SK-N-SH (cell line): ENCODE results near the gene MGAT5. TPM values are rescaled to one million over a fixed set of nuclear protein-coding genes. Genes with fewer than 3 reads are reported as not detected.

Source experiments
- CTCF ChIA-PET: fragments of 300-600, 350-600 bp; formaldehyde crosslinking; extraction: SDS; loops from one replicate; lab custom pipeline; 2021; lab: Yijun Ruan, JAX
- POLR2A ChIA-PET: fragments of 350-600 bp; sonication (Branson Sonifier 250); formaldehyde crosslinking; extraction: SDS; loops from one replicate; lab custom pipeline; 2020; ENCODE audit warnings: antibody characterized with exemption, inconsistent platforms; lab: Yijun Ruan, JAX
- DNase-seq: peaks from one replicate; pipeline ENCODE4 v3.0.0; 2012
- H2AFZ ChIP-seq: fragments of 200-600 bp; sonication (generic); 2 replicates; pipeline ENCODE4 v1.8.1; 2016; ENCODE audit warnings: antibody characterized with exemption, mild to moderate bottlenecking, low read depth
- H3F3A ChIP-seq: fragments of 200-600 bp; sonication (generic); replicated peaks from 2 replicates; pipeline ENCODE3; 2016; ENCODE audit warnings: antibody characterized with exemption, mild to moderate bottlenecking; ENCODE audit not compliant: insufficient read depth
- H3K27ac ChIP-seq, 2 experiments: fragments of 200-500 bp in 1 of 2; fragments of 200-600 bp in 1 of 2; sonication (Bioruptor generic) in 1 of 2; sonication (generic), shearing (Covaris generic) in 1 of 2; 2 replicates each; pipeline versions ENCODE4 v1.5.1 to v1.6.1; 2014 to 2016; ENCODE audit warnings: low read depth in 2 of 2, inconsistent platforms in 1 of 2, low read length in 1 of 2, mild to moderate bottlenecking in 1 of 2, mixed read lengths in 1 of 2
- H3K27me3 ChIP-seq: fragments of 200-600 bp; sonication (generic), shearing (Covaris generic); 2 replicates; pipeline ENCODE4 v1.6.1; 2016; ENCODE audit warnings: mixed run types; ENCODE audit not compliant: insufficient read depth
- H3K36me3 ChIP-seq, 2 experiments: fragments of 200-500 bp in 1 of 2; fragments of 200-600 bp in 1 of 2; sonication (Bioruptor generic) in 1 of 2; sonication (generic) in 1 of 2; replicated peaks in 1 of 2; 2 replicates each; pipeline versions ENCODE3 to v1.5.1; 2014 to 2016; ENCODE audit warnings: low read length in 1 of 2, mild to moderate bottlenecking in 1 of 2; ENCODE audit not compliant: insufficient read depth in 2 of 2, control insufficient read depth in 1 of 2
- H3K4me1 ChIP-seq, 2 experiments: fragments of 200-500 bp in 1 of 2; fragments of 200-600 bp in 1 of 2; sonication (Bioruptor generic) in 1 of 2; sonication (generic), shearing (Covaris generic) in 1 of 2; 2 replicates each; pipeline versions ENCODE4 v1.5.1 to v1.6.1; 2014 to 2016; ENCODE audit warnings: low read depth in 1 of 2, low read length in 1 of 2, mixed run types in 1 of 2; ENCODE audit not compliant: insufficient read depth in 2 of 2, control insufficient read depth in 1 of 2
- H3K4me2 ChIP-seq: fragments of 200-600 bp; sonication (generic), shearing (Covaris generic); 2 replicates; pipeline ENCODE4 v1.6.1; 2017; ENCODE audit warnings: mixed run types
- H3K4me3 ChIP-seq, 2 experiments: fragments of 200-500 bp in 1 of 2; fragments of 200-600 bp in 1 of 2; sonication (Bioruptor generic) in 1 of 2; sonication (generic), shearing (Covaris generic) in 1 of 2; 2 replicates each; pipeline versions ENCODE4 v1.5.1 to v1.8.1; 2014 to 2016; ENCODE audit warnings: low read depth in 2 of 2, inconsistent platforms in 1 of 2, low read length in 1 of 2, mild to moderate bottlenecking in 1 of 2, mixed read lengths in 1 of 2, moderate library complexity in 1 of 2
- H3K79me2 ChIP-seq: fragments of 200-600 bp; sonication (generic); 2 replicates; pipeline ENCODE4 v1.8.1; 2017; ENCODE audit warnings: mild to moderate bottlenecking; ENCODE audit not compliant: insufficient read depth
- H3K9ac ChIP-seq: fragments of 200-600 bp; sonication (generic); 2 replicates; pipeline ENCODE4 v1.6.1; 2017; ENCODE audit warnings: mixed run types
- H3K9me2 ChIP-seq: fragments of 200-600 bp; sonication (generic); 2 replicates; pipeline ENCODE4 v1.6.1; 2017; ENCODE audit warnings: mixed run types
- H3K9me3 ChIP-seq: fragments of 200-600 bp; sonication (generic); 2 replicates; pipeline ENCODE4 v1.6.1; 2017; ENCODE audit warnings: mixed run types, mild to moderate bottlenecking, moderate library complexity
- H4K20me1 ChIP-seq: fragments of 200-600 bp; sonication (generic); 2 replicates; pipeline ENCODE4 v1.6.1; 2017; ENCODE audit warnings: mild to moderate bottlenecking, mixed run types; ENCODE audit not compliant: insufficient read depth
- CHD2 ChIP-seq: fragments of 150-350 bp; IDR thresholded peaks from 2 replicates; pipeline ENCODE4 v1.6.1; 2018; ENCODE audit warnings: low read length; ENCODE audit not compliant: partially characterized antibody
- ELF1 ChIP-seq: IDR thresholded peaks from 2 replicates; pipeline ENCODE4 v1.4.0; 2012
- EP300 ChIP-seq, 2 experiments: IDR thresholded peaks; 2 replicates each; pipeline versions ENCODE4 v1.4.0 to v1.6.1; 2012; ENCODE audit warnings: borderline replicate concordance in 1 of 2, low read depth in 1 of 2, low read length in 1 of 2
- EZH2phosphoT487 ChIP-seq: fragments of 200-600 bp; sonication (generic); IDR thresholded peaks from 2 replicates; pipeline ENCODE4 v1.6.1; 2017; ENCODE audit warnings: low read depth, mixed run types, mild to moderate bottlenecking, antibody characterized with exemption, moderate library complexity, borderline replicate concordance
- FOSL2 ChIP-seq: IDR thresholded peaks from 2 replicates; pipeline ENCODE4 v1.4.0; 2012; ENCODE audit warnings: low read depth, mild to moderate bottlenecking, moderate library complexity, borderline replicate concordance
- FOXJ3 ChIP-seq: sonication (generic); formaldehyde crosslinking; IDR thresholded peaks from 2 replicates; pipeline ENCODE4 v1.5.1; 2020; ENCODE audit warnings: mild to moderate bottlenecking, missing genetic modification reagents
- FOXM1 ChIP-seq: IDR thresholded peaks from 2 replicates; pipeline ENCODE4 v1.4.0; 2012; ENCODE audit warnings: low read depth, mild to moderate bottlenecking
- GABPA ChIP-seq: IDR thresholded peaks from 2 replicates; pipeline ENCODE4 v1.4.0; 2012; ENCODE audit warnings: low read depth, mild to moderate bottlenecking
- JUND ChIP-seq: IDR thresholded peaks from 2 replicates; pipeline ENCODE4 v1.4.0; 2012
- MXI1 ChIP-seq: IDR thresholded peaks from 2 replicates; pipeline ENCODE4 v1.6.1; 2012; ENCODE audit warnings: mild to moderate bottlenecking, low read depth, low read length, improper control_type of control experiment
- POLR2AphosphoS5 ChIP-seq: IDR thresholded peaks from 2 replicates; pipeline ENCODE4 v1.6.1; 2012; ENCODE audit warnings: low read depth, low read length
- RAD21 ChIP-seq: IDR thresholded peaks from 2 replicates; pipeline ENCODE4 v1.6.1; 2012; ENCODE audit warnings: mild to moderate bottlenecking, low read length
- RCOR1 ChIP-seq: fragments of 150-350 bp; IDR thresholded peaks from 2 replicates; pipeline ENCODE4 v1.6.1; 2017; ENCODE audit warnings: antibody characterized with exemption, low read length
- RFX5 ChIP-seq: IDR thresholded peaks from 2 replicates; pipeline ENCODE4 v1.6.1; 2012; ENCODE audit warnings: mild to moderate bottlenecking, improper control_type of control experiment, low read length
- SIN3A ChIP-seq: IDR thresholded peaks from 2 replicates; pipeline ENCODE4 v1.6.1; 2012; ENCODE audit warnings: low read depth, mild to moderate bottlenecking, low read length, moderate library complexity, borderline replicate concordance
- TCF12 ChIP-seq: IDR thresholded peaks from 2 replicates; pipeline ENCODE4 v1.4.0; 2012
- TEAD4 ChIP-seq: IDR thresholded peaks from 2 replicates; pipeline ENCODE4 v1.4.0; 2012; ENCODE audit warnings: mild to moderate bottlenecking, borderline replicate concordance; ENCODE audit not compliant: insufficient read depth
- YY1 ChIP-seq: IDR thresholded peaks from 2 replicates; pipeline ENCODE4 v1.4.0; 2012; ENCODE audit warnings: low read depth, mild to moderate bottlenecking
- WGBS: methylation state at CpG from one replicate; pipeline ENCODE4 v1.1.6; 2017; ENCODE audit warnings: low lambda C conversion rate; 5-methylcytosine and 5-hydroxymethylcytosine counted together
- polyA plus RNA-seq, 3 experiments: library from polyadenylated mRNA; depleted of rRNA; stranded (reverse); fragments of >200 nt; gene quantifications; 2 replicates each; pipeline ENCODE4 v1.2.3, GENCODE V29; 2012
- TF ChIP-seq, protein P1 (sequence below): fragments of 150-350 bp; IDR thresholded peaks from 2 replicates; pipeline ENCODE4 v1.6.1; 2016; ENCODE audit warnings: mild to moderate bottlenecking, low read depth, low read length
- TF ChIP-seq, protein P2 (sequence below): IDR thresholded peaks from 2 replicates; pipeline ENCODE4 v1.4.0; 2012; ENCODE audit warnings: low read depth
- TF ChIP-seq, protein P3 (sequence below): IDR thresholded peaks from 2 replicates; pipeline ENCODE4 v1.4.0; 2012; ENCODE audit warnings: low read depth, borderline replicate concordance
- TF ChIP-seq, protein P4 (sequence below): IDR thresholded peaks from 2 replicates; pipeline ENCODE4 v1.4.0; 2012; ENCODE audit warnings: low read depth, borderline replicate concordance
- TF ChIP-seq, protein P5 (sequence below): fragments of 150-350 bp; IDR thresholded peaks from 2 replicates; pipeline ENCODE4 v1.6.1; 2017; ENCODE audit warnings: antibody characterized with exemption, low read length, low read depth, borderline replicate concordance
- TF ChIP-seq, protein P6 (sequence below): IDR thresholded peaks from 2 replicates; pipeline ENCODE4 v1.6.1; 2012; ENCODE audit warnings: mild to moderate bottlenecking, low read depth, low read length, moderate library complexity

Gene MGAT5
- polyA plus RNA-seq, 1 of the 3 experiments (the other 2 are of a cell fraction), result 18.2 TPM

DNA sequence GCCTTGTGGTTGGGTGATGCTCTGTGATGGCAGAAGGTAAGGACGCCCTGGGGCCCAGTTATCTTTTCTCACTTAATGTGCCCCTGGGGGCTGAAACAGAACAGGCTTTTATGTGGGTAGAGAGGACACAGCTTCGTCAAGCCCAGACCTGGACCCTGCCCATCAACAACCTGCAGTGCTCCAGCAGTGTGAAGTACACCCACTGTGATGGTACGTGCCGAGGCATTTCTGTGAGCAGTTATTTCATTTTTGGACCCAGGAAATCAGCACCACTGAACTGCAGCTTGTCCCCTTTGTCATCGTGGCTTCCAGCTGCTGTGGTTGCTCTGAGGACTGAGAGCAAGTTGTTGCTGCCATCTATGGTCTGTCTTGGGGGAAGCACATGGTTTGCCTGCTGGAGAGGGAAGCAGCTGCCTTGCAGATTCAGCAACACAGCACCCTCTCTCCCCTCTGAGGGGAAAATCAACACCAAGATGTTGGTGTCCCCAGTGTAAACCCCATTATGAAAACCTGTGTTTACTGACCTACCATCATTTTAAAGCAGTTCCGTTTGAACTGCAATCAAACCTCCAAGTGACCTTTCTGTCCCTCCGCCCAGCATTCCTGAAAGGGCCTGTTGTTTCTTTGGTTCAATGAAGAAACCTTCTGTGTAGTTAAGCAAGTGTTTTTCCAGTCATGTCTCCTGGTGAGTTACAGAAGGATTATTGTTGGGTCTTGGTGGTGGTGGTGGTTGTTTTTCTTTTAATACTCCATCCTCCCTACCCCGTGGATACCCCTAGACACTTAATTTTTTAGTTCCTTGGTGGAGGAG is 158.2 kb downstream of the MGAT5 start:
- POLR2A ChIA-PET, result interaction anchor here (1.1 to 2.5 kb wide), 9 partner anchors 10 to 293 kb away, joined by 3 to 27 read pairs (median 7); no protein-coding TSS in a partner anchor
- no peaks in the 10 kb centered on the region for H3K27me3 ChIP-seq
- peaks cover 5% of the 10 kb centered on the region for H3F3A ChIP-seq
- no peaks in the 10 kb centered on the region for H4K20me1 ChIP-seq
- peak overlapping the region in 1 of 2 experiments; percentile 97; a peak in 2 of 4 replicates for H3K27ac ChIP-seq
- CTCF ChIA-PET, result interaction anchor here (0.6 to 8.7 kb wide), 83 partner anchors 8 to 529 kb away, joined by 3 to 175 read pairs (median 5); partner anchors contain the start of gene MGAT5
- H3K79me2 ChIP-seq, result no peaks in the 10 kb centered on the region
- peaks cover 0 to 5% of the 10 kb centered on the region in 2 experiments for H3K36me3 ChIP-seq
- no peak overlapping the region for H3K4me2 ChIP-seq
- 65% methylated on average over 6 of the region's 8 CpGs for WGBS
- H3K9ac ChIP-seq, result no peak overlapping the region
- H3K9me3 ChIP-seq, result no peaks in the 10 kb centered on the region
- no peaks in the 10 kb centered on the region for H3K9me2 ChIP-seq
- H3K4me1 ChIP-seq, result peaks cover 33 to 43% of the 10 kb centered on the region in 2 experiments
- H2AFZ ChIP-seq, result no peak overlapping the region
- peak overlapping the region in 1 of 2 experiments; percentile 6; a peak in 1 of 4 replicates for H3K4me3 ChIP-seq
- peak; percentile 70 for DNase-seq
- no peak for TF ChIP-seq EZH2phosphoT487
- TF ChIP-seq SIN3A, result no peak
- no peak for TF ChIP-seq FOXM1
- no peak for TF ChIP-seq CHD2
- TF ChIP-seq TEAD4, result no peak
- TF ChIP-seq, protein P1, sequence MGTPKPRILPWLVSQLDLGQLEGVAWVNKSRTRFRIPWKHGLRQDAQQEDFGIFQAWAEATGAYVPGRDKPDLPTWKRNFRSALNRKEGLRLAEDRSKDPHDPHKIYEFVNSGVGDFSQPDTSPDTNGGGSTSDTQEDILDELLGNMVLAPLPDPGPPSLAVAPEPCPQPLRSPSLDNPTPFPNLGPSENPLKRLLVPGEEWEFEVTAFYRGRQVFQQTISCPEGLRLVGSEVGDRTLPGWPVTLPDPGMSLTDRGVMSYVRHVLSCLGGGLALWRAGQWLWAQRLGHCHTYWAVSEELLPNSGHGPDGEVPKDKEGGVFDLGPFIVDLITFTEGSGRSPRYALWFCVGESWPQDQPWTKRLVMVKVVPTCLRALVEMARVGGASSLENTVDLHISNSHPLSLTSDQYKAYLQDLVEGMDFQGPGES, result no peak
- TF ChIP-seq, protein P2, sequence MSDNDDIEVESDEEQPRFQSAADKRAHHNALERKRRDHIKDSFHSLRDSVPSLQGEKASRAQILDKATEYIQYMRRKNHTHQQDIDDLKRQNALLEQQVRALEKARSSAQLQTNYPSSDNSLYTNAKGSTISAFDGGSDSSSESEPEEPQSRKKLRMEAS, result peak; percentile 93
- TF ChIP-seq, protein P3, sequence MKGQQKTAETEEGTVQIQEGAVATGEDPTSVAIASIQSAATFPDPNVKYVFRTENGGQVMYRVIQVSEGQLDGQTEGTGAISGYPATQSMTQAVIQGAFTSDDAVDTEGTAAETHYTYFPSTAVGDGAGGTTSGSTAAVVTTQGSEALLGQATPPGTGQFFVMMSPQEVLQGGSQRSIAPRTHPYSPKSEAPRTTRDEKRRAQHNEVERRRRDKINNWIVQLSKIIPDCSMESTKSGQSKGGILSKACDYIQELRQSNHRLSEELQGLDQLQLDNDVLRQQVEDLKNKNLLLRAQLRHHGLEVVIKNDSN, result no peak
- TF ChIP-seq RAD21, result peak; percentile 96
- TF ChIP-seq ELF1, result no peak
- TF ChIP-seq RFX5, result no peak
- no peak for TF ChIP-seq GABPA
- TF ChIP-seq JUND, result no peak
- TF ChIP-seq, protein P4, sequence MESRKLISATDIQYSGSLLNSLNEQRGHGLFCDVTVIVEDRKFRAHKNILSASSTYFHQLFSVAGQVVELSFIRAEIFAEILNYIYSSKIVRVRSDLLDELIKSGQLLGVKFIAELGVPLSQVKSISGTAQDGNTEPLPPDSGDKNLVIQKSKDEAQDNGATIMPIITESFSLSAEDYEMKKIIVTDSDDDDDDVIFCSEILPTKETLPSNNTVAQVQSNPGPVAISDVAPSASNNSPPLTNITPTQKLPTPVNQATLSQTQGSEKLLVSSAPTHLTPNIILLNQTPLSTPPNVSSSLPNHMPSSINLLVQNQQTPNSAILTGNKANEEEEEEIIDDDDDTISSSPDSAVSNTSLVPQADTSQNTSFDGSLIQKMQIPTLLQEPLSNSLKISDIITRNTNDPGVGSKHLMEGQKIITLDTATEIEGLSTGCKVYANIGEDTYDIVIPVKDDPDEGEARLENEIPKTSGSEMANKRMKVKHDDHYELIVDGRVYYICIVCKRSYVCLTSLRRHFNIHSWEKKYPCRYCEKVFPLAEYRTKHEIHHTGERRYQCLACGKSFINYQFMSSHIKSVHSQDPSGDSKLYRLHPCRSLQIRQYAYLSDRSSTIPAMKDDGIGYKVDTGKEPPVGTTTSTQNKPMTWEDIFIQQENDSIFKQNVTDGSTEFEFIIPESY, result no peak
- TF ChIP-seq YY1, result no peak
- TF ChIP-seq, protein P5, sequence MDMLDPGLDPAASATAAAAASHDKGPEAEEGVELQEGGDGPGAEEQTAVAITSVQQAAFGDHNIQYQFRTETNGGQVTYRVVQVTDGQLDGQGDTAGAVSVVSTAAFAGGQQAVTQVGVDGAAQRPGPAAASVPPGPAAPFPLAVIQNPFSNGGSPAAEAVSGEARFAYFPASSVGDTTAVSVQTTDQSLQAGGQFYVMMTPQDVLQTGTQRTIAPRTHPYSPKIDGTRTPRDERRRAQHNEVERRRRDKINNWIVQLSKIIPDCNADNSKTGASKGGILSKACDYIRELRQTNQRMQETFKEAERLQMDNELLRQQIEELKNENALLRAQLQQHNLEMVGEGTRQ, result no peak
- no peak for TF ChIP-seq RCOR1
- TF ChIP-seq FOXJ3, result peak; percentile 79; the same call in 1 of the 2 replicates
- TF ChIP-seq TCF12, result no peak; the same call in 1 of the 2 replicates
- TF ChIP-seq EP300 (IDR thresholded peaks at IDR 0.05; ENCODE audit: borderline replicate concordance in 1 of 2, low read depth in 1 of 2, low read length in 1 of 2), result no peak
- TF ChIP-seq, protein P6, sequence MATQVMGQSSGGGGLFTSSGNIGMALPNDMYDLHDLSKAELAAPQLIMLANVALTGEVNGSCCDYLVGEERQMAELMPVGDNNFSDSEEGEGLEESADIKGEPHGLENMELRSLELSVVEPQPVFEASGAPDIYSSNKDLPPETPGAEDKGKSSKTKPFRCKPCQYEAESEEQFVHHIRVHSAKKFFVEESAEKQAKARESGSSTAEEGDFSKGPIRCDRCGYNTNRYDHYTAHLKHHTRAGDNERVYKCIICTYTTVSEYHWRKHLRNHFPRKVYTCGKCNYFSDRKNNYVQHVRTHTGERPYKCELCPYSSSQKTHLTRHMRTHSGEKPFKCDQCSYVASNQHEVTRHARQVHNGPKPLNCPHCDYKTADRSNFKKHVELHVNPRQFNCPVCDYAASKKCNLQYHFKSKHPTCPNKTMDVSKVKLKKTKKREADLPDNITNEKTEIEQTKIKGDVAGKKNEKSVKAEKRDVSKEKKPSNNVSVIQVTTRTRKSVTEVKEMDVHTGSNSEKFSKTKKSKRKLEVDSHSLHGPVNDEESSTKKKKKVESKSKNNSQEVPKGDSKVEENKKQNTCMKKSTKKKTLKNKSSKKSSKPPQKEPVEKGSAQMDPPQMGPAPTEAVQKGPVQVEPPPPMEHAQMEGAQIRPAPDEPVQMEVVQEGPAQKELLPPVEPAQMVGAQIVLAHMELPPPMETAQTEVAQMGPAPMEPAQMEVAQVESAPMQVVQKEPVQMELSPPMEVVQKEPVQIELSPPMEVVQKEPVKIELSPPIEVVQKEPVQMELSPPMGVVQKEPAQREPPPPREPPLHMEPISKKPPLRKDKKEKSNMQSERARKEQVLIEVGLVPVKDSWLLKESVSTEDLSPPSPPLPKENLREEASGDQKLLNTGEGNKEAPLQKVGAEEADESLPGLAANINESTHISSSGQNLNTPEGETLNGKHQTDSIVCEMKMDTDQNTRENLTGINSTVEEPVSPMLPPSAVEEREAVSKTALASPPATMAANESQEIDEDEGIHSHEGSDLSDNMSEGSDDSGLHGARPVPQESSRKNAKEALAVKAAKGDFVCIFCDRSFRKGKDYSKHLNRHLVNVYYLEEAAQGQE, result no peak
- TF ChIP-seq FOSL2, result no peak
- TF ChIP-seq POLR2AphosphoS5, result no peak
- peak; percentile 82 for TF ChIP-seq MXI1
